Stimulated activated CD8-positive, alpha-beta memory T cell treated with anti-CD3 and anti-CD28 coated beads, Interleukin-15, amount 100 ng/mL, for 1 hour (primary cell): ENCODE data around the gene SOX1.

ENCODE experiments used
- DNase-seq: peaks from one replicate; pipeline ENCODE4 v3.0.0-alpha.2; 2020; ENCODE audit warnings: low read depth

SOX1 gene

DNA sequence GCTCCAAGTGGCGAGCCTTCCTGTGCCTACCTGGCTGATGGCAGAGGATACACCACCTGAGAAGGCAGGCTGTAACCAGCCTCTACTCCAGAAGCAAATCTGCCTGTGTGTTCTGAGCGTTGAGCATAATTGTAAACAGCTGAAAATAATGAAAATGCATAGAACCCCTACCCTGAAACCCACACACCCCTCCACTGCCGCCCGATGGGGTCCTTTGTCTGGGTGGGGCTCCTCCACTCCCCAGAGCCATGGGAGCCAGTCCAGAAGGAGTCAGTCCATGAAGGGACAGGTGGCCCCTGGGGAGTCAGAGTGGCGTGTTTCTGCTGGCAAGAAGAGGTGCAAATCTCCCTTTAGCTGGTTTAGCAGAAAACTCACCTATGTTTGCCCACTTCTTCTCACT, 8.0 kb upstream of the SOX1 start:
- DNase-seq = no peak

DNA sequence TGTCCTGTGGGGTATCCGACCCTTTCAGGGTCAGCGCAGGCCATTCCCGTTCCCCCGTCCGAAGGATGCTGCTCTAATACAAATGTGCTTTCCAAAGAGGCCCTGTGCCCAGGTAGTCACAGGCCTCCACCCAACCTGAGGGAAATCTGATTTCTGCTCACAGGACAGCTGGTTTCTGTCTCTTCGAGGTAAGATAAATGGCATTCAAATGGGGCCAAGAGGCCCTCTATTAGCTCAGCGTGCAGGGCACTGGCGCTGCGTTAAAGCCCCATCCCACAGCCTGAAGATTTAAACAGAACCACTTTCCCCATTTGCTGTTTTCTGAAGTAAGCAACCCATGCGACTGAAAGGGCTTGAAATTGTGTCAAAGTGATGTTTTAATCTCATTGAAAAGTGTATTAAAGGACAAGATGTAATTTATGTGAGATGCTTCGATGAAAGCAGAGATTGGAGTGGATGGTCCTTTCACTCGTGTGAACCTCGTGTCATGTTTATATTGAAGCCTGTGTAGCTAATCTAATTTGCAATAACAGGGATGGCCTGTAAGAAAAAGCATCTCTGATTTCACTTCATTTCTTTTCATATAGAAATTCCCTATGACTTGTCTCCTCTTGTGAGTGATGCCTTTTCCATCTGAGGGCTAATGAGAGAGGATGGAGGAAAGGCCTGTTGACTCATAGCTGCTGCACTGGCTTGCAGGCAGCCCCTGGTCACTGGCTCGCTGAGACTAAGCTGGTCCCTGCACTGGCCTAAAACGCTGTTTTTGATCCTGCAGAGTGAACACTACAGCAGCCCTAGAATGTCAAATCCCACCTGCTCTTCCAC, 7.3 kb upstream of the SOX1 start:
- DNase-seq = no peak

DNA sequence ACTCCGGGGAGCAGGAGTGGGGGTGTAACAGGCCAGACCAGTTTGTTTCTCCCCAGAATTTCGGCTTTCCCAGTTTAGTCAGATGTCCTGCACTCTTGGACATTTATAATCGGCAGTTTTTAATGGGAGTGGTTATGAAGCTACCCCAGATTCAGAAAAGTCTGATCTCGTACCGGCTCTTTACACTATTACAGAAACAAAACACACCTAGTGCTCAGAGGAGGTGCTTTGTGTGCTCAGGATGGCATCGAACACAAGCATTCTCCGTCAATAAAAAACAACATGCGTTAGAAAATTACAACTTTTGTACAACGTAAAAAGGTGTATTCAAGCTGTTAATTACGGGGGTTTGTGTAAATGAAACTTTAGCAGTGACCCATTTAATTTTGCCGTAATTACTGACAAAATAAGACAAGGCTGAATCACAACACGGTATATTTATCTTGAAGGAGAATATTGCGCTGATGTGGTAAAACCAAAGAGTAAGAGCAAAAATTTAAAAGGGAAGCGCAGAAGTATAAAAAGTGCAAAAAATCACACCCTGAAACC, 6.6 kb upstream of the SOX1 start:
- no peak for DNase-seq

GRCh38 chr13:112060899-112061366, 6.0 kb upstream of the SOX1 start:
- no peak for DNase-seq

DNA sequence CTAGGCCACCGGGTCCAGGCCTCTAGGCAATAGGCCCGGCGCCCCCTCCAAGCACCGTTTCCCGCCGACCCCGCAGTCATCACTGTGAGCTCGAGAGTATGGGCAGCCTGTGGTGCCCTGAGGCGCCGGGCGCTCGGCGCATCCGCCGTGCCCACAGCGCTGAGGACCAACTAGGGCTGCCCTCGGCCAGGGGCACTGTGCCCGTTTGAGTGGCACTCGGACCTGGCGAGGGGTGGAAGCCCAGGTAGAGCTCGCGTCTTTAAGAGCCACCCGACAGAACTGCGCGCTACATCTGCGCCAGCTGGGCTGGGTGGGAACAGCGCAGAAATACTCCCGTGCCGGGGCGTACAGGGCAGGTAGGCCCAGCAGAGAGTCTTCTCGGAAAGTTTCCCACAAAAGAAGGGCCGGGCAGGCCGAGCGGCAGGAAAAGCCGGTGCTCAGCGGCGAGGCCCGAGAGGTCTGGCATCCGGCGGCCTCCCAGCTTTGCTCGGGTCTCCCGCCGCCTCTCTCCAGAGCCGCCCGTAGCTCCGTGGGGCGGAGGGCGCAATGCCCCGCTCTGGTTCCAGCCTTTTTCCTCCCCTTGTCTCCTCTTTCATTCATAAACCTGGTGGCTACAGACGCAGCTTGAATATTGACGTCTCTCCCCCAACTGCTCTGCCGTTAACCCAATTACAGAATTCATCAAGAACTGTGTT, 5.4 kb upstream of the SOX1 start:
- DNase-seq = no peak

DNA sequence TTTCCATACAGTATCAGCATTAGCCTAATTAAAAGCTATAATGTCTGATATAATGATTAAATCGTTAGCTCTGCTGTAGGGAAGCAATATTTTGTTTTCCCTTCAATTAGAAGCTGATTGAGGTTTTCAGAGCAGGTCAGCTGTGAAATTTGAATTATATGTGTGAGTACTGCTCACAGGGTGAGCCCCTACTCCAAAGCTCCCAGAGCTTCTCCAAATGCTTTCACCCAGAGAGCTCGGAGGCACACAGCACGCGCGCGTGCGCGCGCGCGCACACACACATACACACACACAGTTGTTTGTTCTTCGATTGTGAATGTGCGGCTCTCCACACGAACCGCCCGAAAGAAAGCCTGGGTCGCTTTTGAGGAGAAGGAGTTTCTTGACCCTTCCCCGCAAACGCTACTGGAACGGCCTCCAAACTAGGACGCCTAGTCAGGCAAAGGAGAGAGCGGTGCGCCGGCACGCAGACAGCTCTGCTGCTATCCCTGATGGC, 4.8 kb upstream of the SOX1 start:
- no peak for DNase-seq

DNA sequence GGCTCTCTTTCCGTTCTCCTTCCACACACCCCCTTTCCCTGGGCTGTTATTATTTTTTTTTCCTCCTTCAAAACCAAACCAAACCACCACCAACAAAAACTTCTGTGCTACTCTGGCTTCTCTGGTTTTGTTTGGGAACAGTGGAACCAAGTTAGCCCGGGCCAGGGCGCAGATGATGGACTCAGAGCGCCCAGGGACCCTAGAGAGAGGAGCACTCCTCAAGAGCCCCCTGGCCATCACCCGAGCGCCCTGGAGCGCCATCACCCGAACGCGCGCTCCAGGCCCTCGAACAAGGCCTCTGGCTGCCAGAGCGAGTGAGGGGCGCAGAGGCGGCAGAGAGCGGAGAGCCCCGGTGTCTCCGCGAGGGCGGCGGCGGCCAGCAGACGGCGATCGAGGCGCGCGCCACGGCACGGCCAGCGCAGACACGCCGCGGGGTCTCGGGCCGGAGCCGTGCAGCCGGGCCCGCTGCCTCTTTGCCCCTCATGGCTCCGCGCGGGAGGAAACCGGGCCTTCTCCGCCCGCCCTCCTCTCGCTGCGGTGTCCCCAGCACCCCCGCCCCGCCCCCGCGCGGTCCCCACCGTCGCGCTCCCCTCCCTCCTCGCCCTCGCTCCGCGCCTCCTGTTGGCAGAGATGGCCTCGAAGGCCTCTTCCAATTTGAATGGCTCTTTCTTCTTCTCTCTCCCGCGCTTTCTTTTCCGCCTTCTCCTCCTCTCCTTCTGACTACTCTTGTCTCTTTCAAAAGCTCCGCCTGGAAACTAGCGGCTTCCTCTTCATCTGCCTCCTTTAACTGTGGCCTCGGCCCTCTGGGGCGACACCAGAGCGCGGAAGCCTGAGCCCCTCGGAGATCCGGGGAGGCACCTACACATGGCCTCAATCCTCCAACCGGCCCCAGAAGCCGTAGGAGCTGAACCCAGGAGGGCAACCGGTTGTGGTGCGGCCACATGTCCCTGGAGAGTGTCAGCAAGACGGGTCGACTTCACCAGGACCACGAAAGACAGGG, 4.1 kb upstream of the SOX1 start:
- DNase-seq = no peak

DNA sequence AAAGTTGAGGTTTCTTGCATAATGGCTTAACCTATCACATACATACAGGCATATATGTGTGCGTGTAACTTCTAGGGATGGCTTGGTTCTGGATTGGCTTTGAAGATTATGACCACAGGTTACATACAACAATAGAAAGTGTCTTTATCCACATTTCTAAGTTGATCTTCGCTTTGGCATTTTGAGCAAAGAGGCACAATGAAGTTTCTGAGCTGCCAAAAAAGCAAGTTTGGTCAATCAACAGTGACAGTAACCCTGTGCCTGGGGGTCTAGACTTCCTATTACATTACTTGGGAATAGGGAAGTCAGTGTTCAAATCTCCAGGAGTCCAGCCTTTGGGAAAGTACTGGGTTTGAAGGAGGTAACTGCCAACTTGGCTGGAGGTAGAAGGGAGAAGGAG, 3.1 kb upstream of the SOX1 start:
- no peak for DNase-seq

- no peak for DNase-seq
These were observed 2.7 kb upstream of the SOX1 start for GRCh38 chr13:112064222-112064621.

DNA sequence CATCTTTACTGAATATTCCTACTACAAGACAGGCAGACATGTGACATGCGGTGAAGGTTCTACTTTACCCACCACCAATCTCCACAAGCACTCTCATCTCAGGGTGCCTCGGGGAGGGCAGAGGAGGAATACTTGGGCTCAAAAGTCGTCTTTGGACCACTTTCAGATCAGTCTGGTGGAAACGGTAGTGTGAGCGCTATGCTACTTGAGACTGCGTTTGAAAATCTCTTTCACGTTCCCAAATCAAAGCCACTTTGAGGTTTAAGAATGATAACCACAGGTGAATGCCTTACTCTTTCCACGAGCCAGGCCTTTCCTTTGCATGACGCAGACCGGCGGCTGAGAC, 1.5 kb upstream of the SOX1 start:
- no peak for DNase-seq

DNA sequence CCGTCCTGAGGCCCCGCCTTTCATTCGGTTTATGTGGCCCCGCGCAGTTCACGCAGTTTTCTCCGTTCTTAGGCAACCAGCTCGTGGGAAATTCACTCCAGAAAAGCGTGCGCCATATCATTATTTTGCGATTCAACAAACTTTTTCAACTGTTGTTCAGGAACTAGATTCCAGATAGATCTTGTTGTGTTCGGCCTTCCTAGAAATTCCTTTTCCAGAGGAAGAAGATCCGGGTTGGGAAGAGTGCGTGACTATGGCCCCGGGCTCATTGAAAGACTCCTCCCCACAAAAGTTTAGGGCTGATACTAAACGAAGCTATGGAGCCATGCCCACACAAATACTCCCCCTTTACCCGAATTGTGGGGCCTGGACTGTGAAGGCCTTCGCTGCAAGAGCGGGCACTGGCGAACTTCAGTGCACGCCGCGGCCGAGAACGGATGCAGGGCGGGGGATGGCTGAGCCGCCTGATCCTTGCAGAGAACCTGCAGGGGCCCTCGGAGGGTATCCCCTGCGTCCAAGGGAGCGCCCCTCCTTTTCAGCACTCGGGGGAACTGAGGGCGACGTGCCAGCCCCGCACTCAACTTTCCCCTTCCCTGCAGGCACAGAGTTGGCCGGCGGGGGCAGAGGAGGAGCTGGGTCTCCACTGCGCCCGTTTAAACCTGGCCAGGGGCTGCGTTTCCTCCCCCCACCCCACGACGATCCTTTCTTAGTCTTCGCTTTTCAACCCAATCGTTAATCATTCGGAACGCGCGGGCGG, 904 bp upstream of the SOX1 start:
- no peak for DNase-seq

- peak; percentile 20 for DNase-seq
These were observed 335 bp upstream of the SOX1 start for GRCh38 chr13:112066624-112067004.

DNA sequence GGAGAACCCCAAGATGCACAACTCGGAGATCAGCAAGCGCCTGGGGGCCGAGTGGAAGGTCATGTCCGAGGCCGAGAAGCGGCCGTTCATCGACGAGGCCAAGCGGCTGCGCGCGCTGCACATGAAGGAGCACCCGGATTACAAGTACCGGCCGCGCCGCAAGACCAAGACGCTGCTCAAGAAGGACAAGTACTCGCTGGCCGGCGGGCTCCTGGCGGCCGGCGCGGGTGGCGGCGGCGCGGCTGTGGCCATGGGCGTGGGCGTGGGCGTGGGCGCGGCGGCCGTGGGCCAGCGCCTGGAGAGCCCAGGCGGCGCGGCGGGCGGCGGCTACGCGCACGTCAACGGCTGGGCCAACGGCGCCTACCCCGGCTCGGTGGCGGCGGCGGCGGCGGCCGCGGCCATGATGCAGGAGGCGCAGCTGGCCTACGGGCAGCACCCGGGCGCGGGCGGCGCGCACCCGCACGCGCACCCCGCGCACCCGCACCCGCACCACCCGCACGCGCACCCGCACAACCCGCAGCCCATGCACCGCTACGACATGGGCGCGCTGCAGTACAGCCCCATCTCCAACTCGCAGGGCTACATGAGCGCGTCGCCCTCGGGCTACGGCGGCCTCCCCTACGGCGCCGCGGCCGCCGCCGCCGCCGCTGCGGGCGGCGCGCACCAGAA, 1.1 kb downstream of the SOX1 start:
- no peak for DNase-seq

DNA sequence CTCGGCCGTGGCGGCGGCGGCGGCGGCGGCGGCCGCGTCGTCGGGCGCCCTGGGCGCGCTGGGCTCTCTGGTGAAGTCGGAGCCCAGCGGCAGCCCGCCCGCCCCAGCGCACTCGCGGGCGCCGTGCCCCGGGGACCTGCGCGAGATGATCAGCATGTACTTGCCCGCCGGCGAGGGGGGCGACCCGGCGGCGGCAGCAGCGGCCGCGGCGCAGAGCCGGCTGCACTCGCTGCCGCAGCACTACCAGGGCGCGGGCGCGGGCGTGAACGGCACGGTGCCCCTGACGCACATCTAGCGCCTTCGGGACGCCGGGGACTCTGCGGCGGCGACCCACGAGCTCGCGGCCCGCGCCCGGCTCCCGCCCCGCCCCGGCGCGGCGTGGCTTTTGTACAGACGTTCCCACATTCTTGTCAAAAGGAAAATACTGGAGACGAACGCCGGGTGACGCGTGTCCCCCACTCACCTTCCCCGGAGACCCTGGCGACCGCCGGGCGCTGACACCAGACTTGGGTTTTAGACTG, 1.7 kb downstream of the SOX1 start:
- DNase-seq = no peak

- DNase-seq = no peak
These were observed 2.3 kb downstream of the SOX1 start for GRCh38 chr13:112069061-112069844.

GRCh38 chr13:112069845-112070251, 2.9 kb downstream of the SOX1 start:
- no peak for DNase-seq

- no peak for DNase-seq
These were observed 4.3 kb downstream of the SOX1 start for GRCh38 chr13:112071102-112071722.

GRCh38 chr13:112071723-112072533, 5.0 kb downstream of the SOX1 start:
- no peak for DNase-seq
